ENCODE results near the gene KIF18B. TPM values are rescaled to one million over a fixed set of nuclear protein-coding genes. Genes with fewer than 3 reads are reported as not detected.

The KIF18B gene
- total and polyA plus RNA-seq, 2 donors (not counting 3 experiments of a cell fraction or from before 2014, with no cell fraction given) = 24.5 to 50.3 TPM

- POLR2A ChIA-PET = no interaction called here
- CTCF ChIA-PET = interaction anchor here (0.7 to 1.5 kb wide), 3 partner anchors 13 to 58 kb away, joined by 3 to 4 read pairs (median 4); no protein-coding TSS in a partner anchor
- no peak overlapping the region for H2AFZ ChIP-seq (ENCODE audit: low read depth, low read length)
Observed at GRCh38 chr17:44977814-44978550, 30.4 kb upstream of the KIF18B start.

GRCh38 chr17:44977065-44977464 is 29.5 kb upstream of the KIF18B start:
- Histone ChIP-seq H3K4me1 (ENCODE audit: control insufficient read depth, extremely low read depth, insufficient read depth, low read length) (peaks cover 15% of the 10 kb centered on the region), H3K9me3 (replicated peaks; ENCODE audit: control insufficient read depth, insufficient read depth, low read length) (no peaks in the 10 kb centered on the region), H3K4me3 (replicated peaks in 1 of 3; ENCODE audit: insufficient read depth in 1 of 3, low read depth in 1 of 3, low read length in 3 of 3) (no peak overlapping the region), H4K20me1 (replicated peaks; ENCODE audit: control insufficient read depth, extremely low read depth, insufficient read depth, low read length) (no peaks in the 10 kb centered on the region), H3K9me1 (replicated peaks; ENCODE audit: control insufficient read depth, extremely low read depth, insufficient read depth, low read length) (no peaks in the 10 kb centered on the region), H3K9ac (replicated peaks; ENCODE audit: extremely low read depth, insufficient read depth, low read length) (no peak overlapping the region), H2AFZ (ENCODE audit: low read depth, low read length) (no peak overlapping the region), H3K36me3 (ENCODE audit: control insufficient read depth in 2 of 2, extremely low read depth in 1 of 2, insufficient read depth in 2 of 2, low read length in 2 of 2) (no peaks in the 10 kb centered on the region), H3K27me3 (ENCODE audit: control insufficient read depth in 2 of 2, insufficient read depth in 2 of 2, low read length in 2 of 2) (peaks cover 0 to 15% of the 10 kb centered on the region in 2 experiments), H3K79me2 (ENCODE audit: control insufficient read depth, insufficient read depth, low read length) (no peaks in the 10 kb centered on the region), H3K4me2 (ENCODE audit: insufficient read depth, low read length) (no peak overlapping the region), H3K27ac (ENCODE audit: insufficient read depth, low read depth, low read length) (no peak overlapping the region)
- FAIRE-seq = no peak
- intact Hi-C loops (cut with micrococcal nuclease) = no loop called here
- POLR2A ChIA-PET = no interaction called here
- dilution Hi-C loops (cut with MboI; ENCODE audit: extremely low pct_ligation_motif_present, low sequenced_read_pairs) = no loop called here
- TF ChIP-seq EZH2 (IDR thresholded peaks at IDR 0.05; ENCODE audit: borderline replicate concordance, low read depth, low read length, severe bottlenecking) (no peak), CTCF (IDR thresholded peaks at IDR 0.05; ENCODE audit: extremely low read depth in 1 of 2, insufficient read depth in 1 of 2, low read depth in 1 of 2, low read length in 2 of 2) (no peak), MYC (IDR thresholded peaks at IDR 0.05; ENCODE audit: low read depth, low read length) (no peak), JUN (IDR thresholded peaks at IDR 0.05; ENCODE audit: borderline replicate concordance, insufficient read depth, insufficient read length, low read depth) (no peak), MAX (IDR thresholded peaks at IDR 0.05; ENCODE audit: insufficient read depth, insufficient read length) (no peak), FOS (IDR thresholded peaks at IDR 0.05; ENCODE audit: borderline replicate concordance, insufficient read depth, low read length) (no peak), GATA2 (IDR thresholded peaks at IDR 0.05; ENCODE audit: insufficient read depth, insufficient read length, low read depth, low read length) (no peak), POLR2AphosphoS5 (IDR thresholded peaks at IDR 0.05; ENCODE audit: insufficient read depth, low read depth, low read length) (no peak), POLR2A (IDR thresholded peaks at IDR 0.05; ENCODE audit: low read depth, low read length) (no peak)
- CTCF ChIA-PET = interaction anchor here (0.9 to 1.3 kb wide), 3 partner anchors 16 to 98 kb away, joined by 3 to 4 read pairs (median 3); no protein-coding TSS in a partner anchor
- DNase-seq (ENCODE audit: low read depth, low spot score) = no peak
- BruUV-seq (replicated peaks) = no TSS peak

More at GRCh38 chr17:44977814-44978550, 30.4 kb upstream of the KIF18B start:
- Histone ChIP-seq H3K9me3 (replicated peaks; ENCODE audit: control insufficient read depth, insufficient read depth, low read length) (no peaks in the 10 kb centered on the region), H3K9ac (replicated peaks; ENCODE audit: extremely low read depth, insufficient read depth, low read length) (no peak overlapping the region), H3K9me1 (replicated peaks; ENCODE audit: control insufficient read depth, extremely low read depth, insufficient read depth, low read length) (no peaks in the 10 kb centered on the region), H3K79me2 (ENCODE audit: control insufficient read depth, insufficient read depth, low read length) (no peaks in the 10 kb centered on the region), H3K27me3 (ENCODE audit: control insufficient read depth in 2 of 2, insufficient read depth in 2 of 2, low read length in 2 of 2) (peaks cover 0 to 14% of the 10 kb centered on the region in 2 experiments), H3K4me3 (replicated peaks in 1 of 3; ENCODE audit: insufficient read depth in 1 of 3, low read depth in 1 of 3, low read length in 3 of 3) (no peak overlapping the region), H3K4me1 (ENCODE audit: control insufficient read depth, extremely low read depth, insufficient read depth, low read length) (peaks cover 15% of the 10 kb centered on the region), H3K4me2 (ENCODE audit: insufficient read depth, low read length) (no peak overlapping the region), H4K20me1 (replicated peaks; ENCODE audit: control insufficient read depth, extremely low read depth, insufficient read depth, low read length) (no peaks in the 10 kb centered on the region), H3K36me3 (ENCODE audit: control insufficient read depth in 2 of 2, extremely low read depth in 1 of 2, insufficient read depth in 2 of 2, low read length in 2 of 2) (no peaks in the 10 kb centered on the region), H3K27ac (ENCODE audit: insufficient read depth, low read depth, low read length) (no peak overlapping the region)
- intact Hi-C loops (cut with micrococcal nuclease) (no loop called here), dilution Hi-C loops (cut with MboI; ENCODE audit: extremely low pct_ligation_motif_present, low sequenced_read_pairs) (no loop called here)
- DNase-seq (ENCODE audit: low read depth, low spot score) (no peak), FAIRE-seq (no peak)
- TF ChIP-seq FOS (IDR thresholded peaks at IDR 0.05; ENCODE audit: borderline replicate concordance, insufficient read depth, low read length) = no peak
- BruUV-seq (replicated peaks) = no TSS peak

Measured in endothelial cell of umbilical vein (primary cell).